GM21447 (cell line): ENCODE measurements around the gene ZIC4.

ENCODE experiments used
- ATAC-seq: cut with Tn5 transposase; IDR thresholded peaks from one replicate; pipeline ENCODE4 v1.9.1; 2021; ENCODE audit not compliant: unreplicated experiment

Gene ZIC4

GRCh38 chr3:147371771-147372340 is 34.5 kb downstream of the ZIC4 start:
- no peak for ATAC-seq

DNA sequence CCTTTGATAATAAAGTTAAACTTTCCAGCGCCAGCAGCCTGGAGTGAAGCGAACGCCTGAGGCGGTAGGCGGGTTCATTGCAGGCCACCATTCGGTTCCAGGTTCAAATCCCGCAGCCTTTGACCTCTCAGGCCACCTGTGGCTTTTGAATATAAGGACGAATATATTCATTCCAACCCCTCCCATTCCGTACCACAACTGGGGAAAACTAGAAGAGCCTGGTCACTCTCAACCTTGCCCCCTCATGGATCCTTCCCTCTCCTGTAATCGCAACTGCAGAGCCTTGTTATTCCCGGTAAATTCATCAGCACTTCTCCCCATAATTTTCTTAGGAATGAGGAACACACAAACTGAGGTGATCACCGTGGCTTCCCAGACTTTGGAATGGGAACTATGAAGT is 35.2 kb downstream of the ZIC4 start:
- no peak for ATAC-seq

GRCh38 chr3:147370349-147370748 is 36.0 kb downstream of the ZIC4 start:
- ATAC-seq = no peak

DNA sequence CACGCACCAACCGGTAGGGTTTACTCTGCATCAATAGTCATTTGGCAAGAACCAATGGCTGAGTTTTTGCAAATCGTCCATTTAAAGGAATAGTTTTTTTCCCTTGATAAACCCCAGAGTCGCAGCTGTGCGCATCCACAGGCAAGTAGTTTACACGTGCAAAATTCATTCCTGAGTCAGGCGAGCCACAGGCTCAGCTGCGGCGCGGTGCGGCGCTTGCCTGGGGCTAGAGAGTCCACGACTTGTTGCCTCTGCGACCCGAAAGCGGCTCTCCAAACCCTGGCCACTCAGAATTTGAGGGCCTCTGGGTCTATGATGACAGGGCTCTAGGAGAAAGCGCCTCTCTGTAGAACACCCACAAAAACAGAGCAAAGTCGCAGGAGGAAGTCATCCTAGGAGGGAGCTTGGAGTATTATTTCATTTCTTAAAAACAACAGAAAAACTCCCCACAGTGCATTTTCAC is 36.7 kb downstream of the ZIC4 start:
- ATAC-seq = no peak

- ATAC-seq = no peak
Measured at GRCh38 chr3:147369231-147369630, 37.1 kb downstream of the ZIC4 start.

DNA sequence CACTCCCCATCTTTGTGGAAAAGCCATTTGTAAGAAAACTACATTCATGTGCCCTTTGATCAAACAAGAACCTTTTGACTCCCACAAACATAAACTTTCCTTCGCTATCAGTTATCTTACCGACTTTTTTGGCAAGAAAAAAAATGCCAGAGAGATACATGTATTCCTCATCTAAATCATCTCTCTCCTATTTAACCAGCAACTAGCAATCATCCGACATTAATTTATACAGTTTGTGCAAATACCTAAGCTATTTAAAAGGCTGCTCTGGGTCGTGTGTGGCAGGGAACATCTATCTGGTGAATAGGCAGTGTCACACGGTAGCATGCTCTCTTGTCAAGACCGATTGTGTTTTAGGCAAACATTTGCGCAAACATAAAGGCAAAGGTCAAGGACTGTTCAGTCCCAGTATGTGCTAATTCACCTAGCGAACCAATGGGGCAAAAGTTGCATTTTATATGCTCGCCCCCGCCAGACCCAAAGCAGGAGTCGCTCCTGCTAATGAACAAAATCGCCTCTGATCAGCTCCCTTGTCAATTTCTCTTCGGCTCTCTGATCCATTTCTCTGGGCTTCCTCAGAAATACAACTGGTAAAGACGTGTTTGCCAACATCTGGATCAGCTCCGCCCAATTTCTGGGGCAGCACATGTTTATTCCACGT is 37.7 kb downstream of the ZIC4 start:
- ATAC-seq = no peak

DNA sequence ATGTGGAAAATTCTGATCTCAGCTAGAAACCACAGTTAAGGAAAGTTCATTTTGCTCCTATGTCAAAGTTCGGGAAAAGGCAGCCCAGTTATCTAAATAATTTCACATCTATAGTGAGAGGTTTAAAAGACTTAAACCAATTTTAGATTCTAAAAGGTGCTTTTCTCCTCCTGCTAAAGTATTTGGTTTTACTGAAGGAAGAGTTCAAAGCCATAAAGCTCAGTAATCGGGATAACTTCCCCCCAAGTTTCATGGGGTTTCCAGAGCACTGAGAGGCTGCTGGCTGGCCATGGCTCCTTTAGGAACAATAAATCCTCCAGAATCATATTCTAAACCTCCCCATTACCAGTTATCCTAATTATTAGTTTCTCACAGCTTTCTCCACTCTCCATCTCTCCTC is 38.2 kb downstream of the ZIC4 start:
- no peak for ATAC-seq

DNA sequence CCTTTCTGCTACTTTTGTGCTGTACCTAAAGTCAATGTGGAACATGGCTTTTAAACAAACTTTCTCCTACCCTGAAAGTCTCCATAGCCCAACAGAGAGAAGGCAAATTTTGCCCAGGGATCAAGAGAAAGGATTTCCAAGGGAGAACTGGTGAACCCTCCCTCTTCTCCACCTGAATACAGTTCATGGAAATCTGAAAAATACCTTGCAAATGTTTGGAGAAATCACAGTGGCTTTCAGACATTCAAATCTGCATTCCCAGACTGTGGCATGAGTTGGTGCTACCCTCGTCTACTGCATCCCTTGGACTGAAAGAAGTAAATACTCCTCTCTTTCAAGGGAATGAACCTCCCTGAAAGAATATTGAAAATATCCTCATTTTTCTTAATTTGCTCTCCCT is 38.7 kb downstream of the ZIC4 start:
- ATAC-seq = no peak

DNA sequence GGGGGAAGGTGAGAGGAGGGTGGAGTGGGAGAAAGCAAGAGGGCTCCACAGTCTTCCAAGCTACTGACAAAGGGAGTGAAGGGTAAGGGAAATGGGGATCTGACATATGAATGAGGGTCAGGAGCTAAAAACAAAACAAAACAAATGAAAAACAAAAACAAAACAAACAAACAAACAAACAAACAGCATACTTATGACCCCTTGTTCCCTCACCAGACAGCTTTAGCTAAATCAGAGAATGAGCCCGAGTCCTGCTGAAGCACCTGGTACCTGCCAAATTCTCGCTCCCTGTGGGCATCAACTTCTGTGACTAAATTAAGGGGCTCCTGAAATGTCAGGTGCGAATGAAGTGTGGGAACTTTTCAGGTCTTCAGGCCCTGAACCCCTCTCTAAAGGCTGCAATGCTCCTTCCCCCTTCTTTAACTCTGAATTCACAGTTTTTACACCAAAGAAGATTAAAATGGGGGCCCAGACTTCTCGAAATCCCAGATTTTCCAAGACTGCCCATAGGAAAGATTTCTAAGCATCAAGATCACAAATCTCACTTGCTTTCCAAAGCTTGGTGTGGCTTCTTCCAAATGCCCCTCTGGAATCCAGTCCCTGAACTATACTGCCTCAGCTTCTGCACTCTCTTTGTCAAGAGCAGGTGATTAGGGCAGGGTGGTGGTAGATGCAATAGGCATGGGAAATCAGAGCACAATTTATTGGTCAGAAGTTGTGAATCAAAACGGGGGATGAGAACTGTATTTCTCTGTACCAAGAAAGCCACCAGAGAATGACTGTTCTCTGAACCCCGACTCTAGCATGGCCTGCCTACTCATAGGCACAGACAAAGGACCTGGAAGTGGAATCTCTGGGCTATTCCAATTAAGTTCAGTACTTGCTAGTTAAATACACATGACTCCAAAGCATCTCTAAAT is 40.9 kb downstream of the ZIC4 start:
- no peak for ATAC-seq

DNA sequence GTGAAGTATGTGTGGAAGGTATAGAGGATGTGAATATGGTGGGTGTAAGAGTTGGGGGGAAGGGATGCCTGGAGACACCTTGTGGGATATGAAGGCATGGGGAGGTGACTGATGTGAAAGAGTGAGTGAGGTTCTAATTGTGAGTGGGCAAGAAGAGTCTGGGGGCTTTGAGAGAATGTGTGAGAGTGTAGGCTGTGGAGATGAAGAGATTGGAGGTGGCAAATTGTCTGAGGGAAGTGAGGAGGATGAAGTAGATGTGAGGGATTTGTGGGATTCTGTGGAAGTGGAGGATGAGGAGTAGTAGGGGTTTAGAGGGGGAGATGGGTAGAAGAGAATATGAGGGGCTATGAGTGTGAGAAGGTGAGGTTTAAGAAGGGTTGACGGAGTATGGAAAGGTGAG is 41.6 kb downstream of the ZIC4 start:
- no peak for ATAC-seq

DNA sequence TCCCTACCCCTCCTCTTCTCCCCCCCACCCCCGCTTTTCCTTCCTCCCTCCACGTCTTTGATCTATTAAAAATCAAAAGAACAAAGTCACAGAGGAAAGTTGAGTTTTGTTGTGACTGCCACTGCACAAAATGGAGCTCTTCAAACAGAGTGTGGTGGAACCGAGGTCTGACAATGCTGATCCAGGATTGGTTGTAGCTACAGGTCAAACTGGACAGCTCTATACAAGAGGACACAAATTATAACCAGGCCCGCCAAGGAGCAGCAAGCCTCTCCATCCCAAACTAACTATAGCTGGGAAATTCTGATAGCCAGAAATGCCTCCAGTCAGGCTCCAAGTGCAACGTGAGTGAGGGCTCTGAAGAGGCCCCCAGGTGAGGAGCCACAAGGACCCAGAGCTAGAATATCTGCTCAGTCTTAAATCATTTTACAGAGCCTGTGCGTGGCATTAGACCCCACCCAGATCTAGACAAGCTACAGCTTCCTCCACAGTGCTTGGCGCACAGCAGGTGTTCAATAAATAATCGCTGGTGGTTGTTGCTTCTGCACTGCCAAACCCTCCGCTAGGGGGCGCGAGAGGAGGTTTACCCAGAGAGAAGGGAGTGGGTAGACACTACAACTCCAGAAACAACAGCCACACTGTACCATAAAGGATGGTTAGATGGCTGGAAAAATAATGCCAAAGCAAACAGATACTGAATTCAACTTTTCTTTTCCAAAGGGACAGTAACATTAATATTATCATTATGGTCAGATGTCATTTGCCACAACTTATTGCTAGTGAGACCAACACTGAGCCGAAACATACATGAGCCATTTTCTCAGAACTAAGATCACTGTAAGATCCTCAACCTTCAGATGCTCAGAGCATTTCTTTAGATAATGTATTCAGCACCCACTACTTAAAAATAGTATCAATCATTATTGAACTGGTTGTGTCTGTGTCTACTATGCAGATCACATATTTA is 44.6 kb downstream of the ZIC4 start:
- ATAC-seq = no peak

- no peak for ATAC-seq
Measured at GRCh38 chr3:147360646-147361453, 45.5 kb downstream of the ZIC4 start.

DNA sequence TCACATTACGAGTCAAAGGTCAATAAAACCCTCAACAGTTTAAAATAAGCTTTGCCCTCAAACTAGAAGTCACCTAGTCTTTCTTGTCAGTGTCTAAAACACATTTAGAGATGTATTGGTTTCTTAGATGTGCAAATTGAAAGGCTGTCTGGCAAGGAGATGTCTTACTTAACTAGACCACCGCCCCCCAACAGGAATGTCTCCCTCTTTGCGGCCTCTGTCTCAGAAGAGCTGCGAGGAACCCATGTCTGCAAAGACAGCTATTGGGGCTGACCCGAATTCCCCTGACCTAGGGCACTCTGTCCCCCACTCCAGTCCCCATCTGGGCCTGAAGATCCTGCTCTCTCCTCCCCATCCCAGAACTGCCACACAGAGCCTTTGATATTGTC is 46.3 kb downstream of the ZIC4 start:
- no peak for ATAC-seq

- no peak for ATAC-seq
Measured at GRCh38 chr3:147359177-147360050, 46.9 kb downstream of the ZIC4 start.

DNA sequence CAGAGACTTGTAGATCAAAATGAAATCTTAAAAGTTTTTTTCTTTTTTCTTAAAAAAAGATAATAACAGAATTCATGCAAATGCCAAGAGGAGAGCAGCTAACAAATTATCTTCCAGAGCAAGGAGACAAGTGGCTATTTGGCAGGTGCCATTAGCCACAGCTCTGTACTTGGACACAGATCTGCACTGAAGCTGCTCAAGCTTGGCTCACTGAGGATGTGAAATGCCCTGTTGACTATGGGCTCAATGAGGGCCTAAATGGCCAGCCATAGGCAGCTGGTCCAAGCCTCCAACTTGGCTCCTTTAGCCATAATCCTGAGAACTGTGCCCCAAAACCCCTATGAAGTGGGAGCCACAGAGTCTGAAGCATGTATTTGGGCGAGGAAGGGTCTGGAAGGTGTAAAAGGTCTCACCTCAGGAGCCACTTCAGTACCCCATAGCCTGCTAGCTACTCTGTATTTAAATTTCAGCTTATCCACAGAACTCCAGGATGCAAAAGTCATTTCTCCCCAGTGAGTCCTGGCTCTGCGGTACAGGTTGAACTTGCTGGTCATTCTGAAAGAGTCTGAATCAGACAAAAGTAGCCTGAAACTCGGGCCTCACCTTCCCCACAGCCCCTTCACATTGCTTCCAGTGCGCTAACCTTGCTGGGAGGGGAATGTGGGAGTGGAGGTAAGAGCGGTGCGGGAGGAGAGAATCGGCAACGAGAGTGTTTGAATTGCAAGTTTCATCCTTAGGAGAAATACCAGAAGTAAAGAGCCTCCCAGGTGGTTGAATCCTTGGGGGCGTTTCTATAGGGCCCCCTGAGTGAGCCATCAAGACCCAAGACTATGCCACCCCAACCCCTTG is 48.0 kb downstream of the ZIC4 start:
- no peak for ATAC-seq

GRCh38 chr3:147356909-147357900 is 49.1 kb downstream of the ZIC4 start:
- ATAC-seq = no peak
